ENCODE data around the gene GSG1L. TPM values are rescaled to one million over a fixed set of nuclear protein-coding genes. Genes with fewer than 3 reads are reported as not detected.
"Not testable (repeated sequence)": the region's sequence is repeated elsewhere in the genome, so short reads cannot be mapped to it uniquely, and the experiment has no call there.

The GSG1L gene
- total and polyA plus RNA-seq, 2 donors: 0.07 TPM; not detected in 1

DNA sequence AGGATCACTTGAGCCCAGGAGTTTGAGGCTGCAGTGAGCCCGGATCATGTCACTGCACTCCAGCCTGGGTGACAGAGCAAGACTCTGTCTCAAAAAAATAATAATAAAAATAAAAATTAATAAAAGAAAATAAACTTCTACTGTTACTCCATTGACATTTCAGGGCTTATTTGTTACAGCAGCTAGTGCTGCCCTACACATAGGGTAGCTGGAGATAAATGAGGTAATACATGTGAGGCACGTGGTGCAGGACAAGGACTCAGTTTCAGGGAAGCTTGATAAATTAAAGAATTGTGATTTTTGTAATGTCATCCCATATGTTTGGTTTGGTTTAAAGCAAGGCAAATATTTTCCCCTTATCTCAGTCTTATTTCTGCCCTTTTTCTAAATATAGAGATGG is 80.3 kb downstream of the GSG1L start:
- no peaks in the 10 kb centered on the region for H3K4me1 ChIP-seq (ENCODE audit: control insufficient read depth in 2 of 2, insufficient read depth in 2 of 2, low read length in 2 of 2)
- H3K27ac ChIP-seq (ENCODE audit: low read depth in 1 of 2, low read length in 1 of 2): no peak overlapping the region
- H3K4me3 ChIP-seq (ENCODE audit: low read length in 2 of 2): no peak overlapping the region
- no peak for DNase-seq (ENCODE audit: low read depth in 6 of 9, low spot score in 9 of 9)
- no peaks in the 10 kb centered on the region for H3K36me3 ChIP-seq (ENCODE audit: control insufficient read depth in 2 of 2, insufficient read depth in 2 of 2, low read length in 1 of 2)
- H3K9me3 ChIP-seq (ENCODE audit: control insufficient read depth in 2 of 2, insufficient read depth in 1 of 2, low read length in 1 of 2): no peaks in the 10 kb centered on the region
- no peaks in the 10 kb centered on the region for H3K27me3 ChIP-seq (ENCODE audit: control insufficient read depth in 2 of 2, insufficient read depth in 1 of 2, low read length in 1 of 2)
- WGBS: 82% methylated on average over 2 of the region's 2 CpGs

DNA sequence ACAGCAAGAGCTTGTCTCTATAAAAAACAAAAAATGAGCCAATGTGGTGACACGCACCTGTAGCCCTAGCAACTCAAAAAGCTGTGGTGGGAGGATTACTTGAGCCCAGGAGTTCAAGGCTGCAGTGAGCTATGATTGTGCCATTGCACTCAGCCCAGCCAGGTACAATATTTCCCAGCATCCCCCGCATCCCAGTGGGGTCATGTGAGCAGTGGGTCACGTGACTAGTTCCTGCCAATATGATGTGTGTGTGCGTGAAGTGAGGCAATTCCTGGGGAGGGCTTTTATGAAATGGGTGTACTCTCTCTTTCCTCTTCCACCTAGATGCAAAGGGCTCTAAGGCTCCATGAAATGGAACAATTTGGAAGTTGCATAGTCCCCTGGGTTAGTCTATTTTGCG is 81.3 kb downstream of the GSG1L start:
- Histone ChIP-seq H3K27ac (ENCODE audit: low read depth in 1 of 2, low read length in 1 of 2) (no peak overlapping the region), H3K36me3 (ENCODE audit: control insufficient read depth in 2 of 2, insufficient read depth in 2 of 2, low read length in 1 of 2) (no peaks in the 10 kb centered on the region), H3K27me3 (ENCODE audit: control insufficient read depth in 2 of 2, insufficient read depth in 1 of 2, low read length in 1 of 2) (no peaks in the 10 kb centered on the region), H3K4me1 (ENCODE audit: control insufficient read depth in 2 of 2, insufficient read depth in 2 of 2, low read length in 2 of 2) (no peaks in the 10 kb centered on the region), H3K4me3 (ENCODE audit: low read length in 2 of 2) (no peak overlapping the region), H3K9me3 (ENCODE audit: control insufficient read depth in 2 of 2, insufficient read depth in 1 of 2, low read length in 1 of 2) (no peaks in the 10 kb centered on the region)
- WGBS: 92% methylated on average over 5 of the region's 5 CpGs
- DNase-seq (ENCODE audit: low read depth in 6 of 9, low spot score in 9 of 9): no peak

DNA sequence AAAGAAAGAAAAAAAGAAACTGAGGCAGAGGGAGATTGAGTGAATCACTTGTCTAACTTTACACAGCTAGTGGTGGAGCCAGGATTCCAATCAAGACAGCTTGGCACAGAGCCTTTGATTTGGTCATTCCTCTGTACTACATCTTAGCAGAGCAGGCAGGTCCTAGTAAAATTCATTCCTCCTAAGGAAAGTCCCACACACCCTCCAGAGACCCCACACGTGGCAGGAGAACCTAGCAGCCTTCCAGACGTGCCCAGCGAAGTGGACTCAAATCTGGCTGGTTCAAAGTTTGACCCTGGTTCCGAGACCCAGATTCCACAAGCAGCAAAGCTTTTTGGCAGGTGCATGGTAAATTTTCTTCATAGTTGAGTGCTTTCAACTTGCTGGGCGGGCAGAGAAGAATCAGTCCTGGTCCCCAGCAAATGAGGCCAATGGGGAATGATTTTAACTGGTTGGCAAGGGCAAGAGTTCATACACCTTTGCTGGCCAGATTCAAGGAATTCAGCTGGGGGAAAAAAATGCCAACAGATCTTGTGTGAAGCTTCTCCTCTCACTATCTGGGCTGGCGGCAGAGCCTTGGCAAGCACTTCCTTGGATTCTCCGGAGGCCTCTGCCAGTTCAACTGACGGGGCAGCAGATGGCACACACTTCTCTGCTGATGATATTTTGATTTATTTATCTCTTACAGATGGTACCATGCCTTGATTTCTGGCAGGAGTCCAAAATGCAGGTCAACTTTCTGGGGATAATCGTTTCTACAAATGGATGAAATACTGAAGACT is 82.4 kb downstream of the GSG1L start:
- H3K27ac ChIP-seq (ENCODE audit: low read depth in 1 of 2, low read length in 1 of 2): no peak overlapping the region
- H3K4me1 ChIP-seq (ENCODE audit: control insufficient read depth in 2 of 2, insufficient read depth in 2 of 2, low read length in 2 of 2): no peaks in the 10 kb centered on the region
- no peak overlapping the region for H3K4me3 ChIP-seq (ENCODE audit: low read length in 2 of 2)
- H3K27me3 ChIP-seq (ENCODE audit: control insufficient read depth in 2 of 2, insufficient read depth in 1 of 2, low read length in 1 of 2): no peaks in the 10 kb centered on the region
- DNase-seq (ENCODE audit: low read depth in 6 of 9, low spot score in 9 of 9): no peak
- 77% methylated on average over 9 of the region's 9 CpGs for WGBS
- no peaks in the 10 kb centered on the region for H3K36me3 ChIP-seq (ENCODE audit: control insufficient read depth in 2 of 2, insufficient read depth in 2 of 2, low read length in 1 of 2)
- no peaks in the 10 kb centered on the region for H3K9me3 ChIP-seq (ENCODE audit: control insufficient read depth in 2 of 2, insufficient read depth in 1 of 2, low read length in 1 of 2)

DNA sequence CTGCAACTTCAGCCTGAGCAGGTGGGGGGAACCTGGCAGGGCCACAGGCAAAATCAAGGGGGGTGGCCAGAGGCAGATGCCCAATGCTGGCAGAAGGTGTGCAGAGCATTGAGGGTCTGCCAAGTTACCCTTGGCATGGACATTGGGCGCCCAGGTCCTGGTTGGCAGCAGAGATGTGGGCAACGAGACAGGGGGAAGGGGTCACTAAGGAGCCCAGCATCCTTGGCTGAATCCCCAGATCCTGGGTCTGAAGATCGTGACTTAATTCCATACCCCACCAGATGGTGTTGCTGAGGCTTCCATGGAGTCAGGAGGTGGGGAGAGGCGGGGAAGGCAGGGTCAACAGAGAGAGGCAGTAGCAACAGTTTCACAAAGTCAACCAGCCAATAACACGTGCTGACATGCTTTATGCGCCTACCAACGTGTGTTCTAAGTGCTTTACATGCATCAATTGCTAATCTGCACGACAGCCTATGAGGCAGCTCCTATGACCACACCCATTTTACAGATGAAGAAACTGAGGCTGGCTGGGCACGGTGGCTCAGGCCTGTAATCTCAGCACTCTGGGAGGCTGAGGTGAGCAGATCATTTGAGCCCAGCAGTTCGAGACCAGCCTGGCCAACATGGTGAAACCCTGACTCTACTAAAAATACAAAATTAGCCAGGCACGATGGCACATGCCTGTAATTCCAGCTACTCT is 83.3 kb downstream of the GSG1L start:
- Histone ChIP-seq H3K27ac (ENCODE audit: low read depth in 1 of 2, low read length in 1 of 2) (no peak overlapping the region), H3K9me3 (ENCODE audit: control insufficient read depth in 2 of 2, insufficient read depth in 1 of 2, low read length in 1 of 2) (no peaks in the 10 kb centered on the region), H3K4me1 (ENCODE audit: control insufficient read depth in 2 of 2, insufficient read depth in 2 of 2, low read length in 2 of 2) (no peaks in the 10 kb centered on the region), H3K4me3 (ENCODE audit: low read length in 2 of 2) (no peak overlapping the region), H3K36me3 (ENCODE audit: control insufficient read depth in 2 of 2, insufficient read depth in 2 of 2, low read length in 1 of 2) (no peaks in the 10 kb centered on the region), H3K27me3 (ENCODE audit: control insufficient read depth in 2 of 2, insufficient read depth in 1 of 2, low read length in 1 of 2) (no peaks in the 10 kb centered on the region)
- no peak for DNase-seq (ENCODE audit: low read depth in 6 of 9, low spot score in 9 of 9)
- 80% methylated on average over 11 of the region's 11 CpGs for WGBS

DNA sequence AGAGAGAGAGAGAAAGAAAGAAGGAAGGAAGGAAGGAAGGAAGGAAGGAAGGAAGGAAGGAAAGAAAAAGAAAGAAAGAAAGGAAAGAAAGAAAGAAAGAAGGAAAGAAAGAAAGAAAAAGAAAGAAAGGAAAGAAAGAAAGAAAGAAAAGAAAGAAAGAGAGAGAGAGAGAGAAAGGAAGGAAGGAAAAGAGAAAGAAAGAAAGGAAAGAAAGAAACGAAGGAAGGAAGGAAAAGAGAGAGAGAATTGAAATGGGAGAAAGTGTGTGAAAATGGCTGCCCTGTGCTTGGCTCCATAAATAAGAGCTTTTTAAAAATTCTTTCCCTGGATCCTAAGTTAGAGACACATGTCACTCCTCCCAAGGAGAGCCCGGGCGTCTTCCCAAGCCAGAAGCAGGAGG is 83.8 kb downstream of the GSG1L start:
- H3K4me1 ChIP-seq (ENCODE audit: control insufficient read depth in 2 of 2, insufficient read depth in 2 of 2, low read length in 2 of 2); H3K27ac ChIP-seq (ENCODE audit: low read depth in 1 of 2, low read length in 1 of 2); H3K9me3 ChIP-seq (ENCODE audit: control insufficient read depth in 2 of 2, insufficient read depth in 1 of 2, low read length in 1 of 2); H3K27me3 ChIP-seq (ENCODE audit: control insufficient read depth in 2 of 2, insufficient read depth in 1 of 2, low read length in 1 of 2); H3K4me3 ChIP-seq (ENCODE audit: low read length in 2 of 2); H3K36me3 ChIP-seq (ENCODE audit: control insufficient read depth in 2 of 2, insufficient read depth in 2 of 2, low read length in 1 of 2); DNase-seq (ENCODE audit: low read depth in 6 of 9, low spot score in 9 of 9): not testable (repeated sequence)
- 84% methylated on average over 3 of the region's 3 CpGs for WGBS

DNA sequence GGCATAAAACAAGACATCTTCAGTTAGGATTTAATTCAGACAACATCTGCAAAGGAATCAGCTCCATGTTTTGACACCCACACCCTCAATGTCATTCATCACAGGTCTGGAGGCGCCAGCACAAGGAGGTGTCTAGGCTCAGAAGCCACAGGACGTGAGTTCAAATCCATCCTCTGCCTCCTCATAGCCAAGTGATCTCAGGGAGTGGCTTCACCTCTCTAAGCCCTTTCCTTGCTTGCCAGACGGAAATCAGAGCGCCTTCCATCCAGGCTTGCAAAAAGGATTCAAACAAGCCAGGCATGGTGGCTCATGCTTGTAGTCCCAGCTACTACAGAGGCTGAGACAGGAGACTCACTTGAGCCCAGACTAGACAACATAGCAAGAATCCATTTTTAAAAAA is 84.6 kb downstream of the GSG1L start:
- 96% methylated on average over 4 of the region's 4 CpGs for WGBS
- no peaks in the 10 kb centered on the region for H3K36me3 ChIP-seq (ENCODE audit: control insufficient read depth in 2 of 2, insufficient read depth in 2 of 2, low read length in 1 of 2)
- no peak overlapping the region for H3K27ac ChIP-seq (ENCODE audit: low read depth in 1 of 2, low read length in 1 of 2)
- H3K4me3 ChIP-seq (ENCODE audit: low read length in 2 of 2): no peak overlapping the region
- H3K27me3 ChIP-seq (ENCODE audit: control insufficient read depth in 2 of 2, insufficient read depth in 1 of 2, low read length in 1 of 2): no peaks in the 10 kb centered on the region
- DNase-seq (ENCODE audit: low read depth in 6 of 9, low spot score in 9 of 9): no peak
- no peaks in the 10 kb centered on the region for H3K4me1 ChIP-seq (ENCODE audit: control insufficient read depth in 2 of 2, insufficient read depth in 2 of 2, low read length in 2 of 2)
- H3K9me3 ChIP-seq (ENCODE audit: control insufficient read depth in 2 of 2, insufficient read depth in 1 of 2, low read length in 1 of 2): no peaks in the 10 kb centered on the region

DNA sequence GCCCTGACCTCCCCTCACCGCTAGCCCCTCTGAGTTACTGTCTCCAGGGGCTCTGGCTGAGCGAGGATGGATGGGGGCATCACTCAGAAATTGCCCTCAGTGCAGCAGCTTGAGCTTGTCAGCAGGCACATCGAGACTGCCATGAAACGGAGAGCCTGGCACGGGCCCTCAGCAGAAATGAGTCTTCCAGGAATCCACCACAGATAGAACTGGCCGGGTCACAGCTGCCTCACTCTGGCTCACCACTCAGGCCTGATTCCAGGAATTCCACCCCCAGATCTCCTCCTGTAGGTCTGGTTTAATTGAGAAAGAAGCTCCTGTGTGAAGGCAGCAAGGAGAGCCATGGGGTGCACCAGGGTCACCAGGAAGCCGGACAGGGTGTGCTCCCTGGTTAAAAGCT is 85.5 kb downstream of the GSG1L start:
- H3K36me3 ChIP-seq (ENCODE audit: control insufficient read depth in 2 of 2, insufficient read depth in 2 of 2, low read length in 1 of 2): no peaks in the 10 kb centered on the region
- H3K4me1 ChIP-seq (ENCODE audit: control insufficient read depth in 2 of 2, insufficient read depth in 2 of 2, low read length in 2 of 2): no peaks in the 10 kb centered on the region
- WGBS: 87% methylated on average over 7 of the region's 7 CpGs
- no peak overlapping the region for H3K4me3 ChIP-seq (ENCODE audit: low read length in 2 of 2)
- H3K9me3 ChIP-seq (ENCODE audit: control insufficient read depth in 2 of 2, insufficient read depth in 1 of 2, low read length in 1 of 2): no peaks in the 10 kb centered on the region
- no peak overlapping the region for H3K27ac ChIP-seq (ENCODE audit: low read depth in 1 of 2, low read length in 1 of 2)
- no peaks in the 10 kb centered on the region for H3K27me3 ChIP-seq (ENCODE audit: control insufficient read depth in 2 of 2, insufficient read depth in 1 of 2, low read length in 1 of 2)
- DNase-seq (ENCODE audit: low read depth in 6 of 9, low spot score in 9 of 9): no peak

DNA sequence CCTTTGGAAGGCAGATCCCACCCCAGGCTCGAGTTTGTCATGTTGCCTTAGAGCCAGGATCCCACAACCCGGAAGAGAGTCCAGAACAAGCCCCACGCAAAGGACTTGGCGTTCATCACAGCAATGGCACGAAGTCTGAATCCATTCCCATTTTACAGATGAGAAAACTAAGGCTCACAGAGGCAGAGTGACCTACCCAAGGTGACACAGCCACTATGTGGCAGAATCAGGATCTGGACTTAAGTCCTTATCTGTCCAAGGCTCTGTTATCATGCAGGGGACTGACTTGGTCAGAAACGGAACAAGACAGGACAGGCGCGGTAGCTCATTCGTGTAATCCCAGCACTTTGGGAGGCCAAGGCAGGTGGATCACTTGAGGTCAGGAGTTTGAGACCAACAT is 86.5 kb downstream of the GSG1L start:
- Histone ChIP-seq H3K4me1 (ENCODE audit: control insufficient read depth in 2 of 2, insufficient read depth in 2 of 2, low read length in 2 of 2) (no peaks in the 10 kb centered on the region), H3K4me3 (ENCODE audit: low read length in 2 of 2) (no peak overlapping the region), H3K36me3 (ENCODE audit: control insufficient read depth in 2 of 2, insufficient read depth in 2 of 2, low read length in 1 of 2) (no peaks in the 10 kb centered on the region), H3K27ac (ENCODE audit: low read depth in 1 of 2, low read length in 1 of 2) (no peak overlapping the region), H3K27me3 (ENCODE audit: control insufficient read depth in 2 of 2, insufficient read depth in 1 of 2, low read length in 1 of 2) (no peaks in the 10 kb centered on the region), H3K9me3 (ENCODE audit: control insufficient read depth in 2 of 2, insufficient read depth in 1 of 2, low read length in 1 of 2) (no peaks in the 10 kb centered on the region)
- WGBS: 90% methylated on average over 9 of the region's 9 CpGs
- DNase-seq (ENCODE audit: low read depth in 6 of 9, low spot score in 9 of 9): no peak

DNA sequence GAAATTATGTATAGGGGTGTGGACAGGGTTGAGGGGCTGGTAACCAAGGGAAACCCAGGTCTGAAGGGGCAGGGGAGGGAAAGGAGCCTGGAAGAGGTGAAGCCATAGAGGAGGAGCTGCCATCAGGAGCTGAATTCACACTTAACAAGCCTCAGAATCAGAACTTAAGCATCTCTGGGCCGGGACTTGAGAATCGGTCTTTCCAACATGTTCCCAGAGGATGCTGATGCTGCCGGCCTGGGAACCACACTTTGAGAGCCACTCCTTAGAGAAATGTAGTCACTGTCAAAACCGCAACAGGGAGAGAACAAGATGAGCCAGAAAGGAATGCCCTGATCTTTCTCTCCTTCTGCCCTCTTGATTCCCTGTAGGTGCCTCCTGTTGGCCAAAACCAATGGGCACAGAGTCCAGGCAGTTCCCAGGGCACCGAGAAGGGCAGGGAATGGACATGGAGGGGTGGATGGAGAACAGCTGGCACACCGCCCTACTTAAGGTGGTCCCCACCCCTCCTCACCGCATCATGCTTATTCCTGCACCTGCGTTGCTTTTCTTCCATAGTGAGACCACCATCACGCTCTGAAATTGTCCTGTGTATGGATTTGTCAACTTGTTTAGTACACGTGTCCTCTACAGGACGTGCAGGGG is 88.5 kb downstream of the GSG1L start:
- Histone ChIP-seq H3K27ac (ENCODE audit: low read depth in 1 of 2, low read length in 1 of 2) (no peak overlapping the region), H3K4me3 (ENCODE audit: low read length in 2 of 2) (no peak overlapping the region), H3K36me3 (ENCODE audit: control insufficient read depth in 2 of 2, insufficient read depth in 2 of 2, low read length in 1 of 2) (no peaks in the 10 kb centered on the region), H3K9me3 (ENCODE audit: control insufficient read depth in 2 of 2, insufficient read depth in 1 of 2, low read length in 1 of 2) (no peaks in the 10 kb centered on the region), H3K4me1 (ENCODE audit: control insufficient read depth in 2 of 2, insufficient read depth in 2 of 2, low read length in 2 of 2) (no peaks in the 10 kb centered on the region), H3K27me3 (ENCODE audit: control insufficient read depth in 2 of 2, insufficient read depth in 1 of 2, low read length in 1 of 2) (no peaks in the 10 kb centered on the region)
- DNase-seq (ENCODE audit: low read depth in 6 of 9, low spot score in 9 of 9): no peak
- WGBS: 93% methylated on average over 11 of the region's 11 CpGs

Data from thymus (tissue), 11 donors.